Measurements from ENCODE around the gene SEMA3B. TPM values are rescaled to one million over a fixed set of nuclear protein-coding genes. Genes with fewer than 3 reads are reported as not detected.
"Not testable (repeated sequence)": the region's sequence is repeated elsewhere in the genome, so short reads cannot be mapped to it uniquely, and the experiment has no call there.

SEMA3B gene
- total RNA-seq, 1 donor from 2014 or later: 17.9 TPM

GRCh38 chr3:50239649-50240048 is 29.3 kb upstream of the SEMA3B start:
- TF ChIP-seq CTCF (IDR thresholded peaks at IDR 0.05; ENCODE audit: insufficient read depth, low read length, poor library complexity, severe bottlenecking): no peak
- no peak overlapping the region for H3K4me3 ChIP-seq (ENCODE audit: low read depth, low read length)
- peaks cover 2% of the 10 kb centered on the region for H3K36me3 ChIP-seq (ENCODE audit: control insufficient read depth, insufficient read depth, low read length)
- no peaks in the 10 kb centered on the region for H3K27me3 ChIP-seq (ENCODE audit: control insufficient read depth, insufficient read depth, low read length)
- no peak for DNase-seq (ENCODE audit: low read depth)

GRCh38 chr3:50241163-50241562 is 27.8 kb upstream of the SEMA3B start:
- H3K36me3 ChIP-seq (ENCODE audit: control insufficient read depth, insufficient read depth, low read length): peaks cover 2% of the 10 kb centered on the region
- H3K4me3 ChIP-seq (ENCODE audit: low read depth, low read length): no peak overlapping the region
- no peak for DNase-seq (ENCODE audit: low read depth)
- TF ChIP-seq CTCF (IDR thresholded peaks at IDR 0.05; ENCODE audit: insufficient read depth, low read length, poor library complexity, severe bottlenecking): no peak
- H3K27me3 ChIP-seq (ENCODE audit: control insufficient read depth, insufficient read depth, low read length): no peaks in the 10 kb centered on the region

DNA sequence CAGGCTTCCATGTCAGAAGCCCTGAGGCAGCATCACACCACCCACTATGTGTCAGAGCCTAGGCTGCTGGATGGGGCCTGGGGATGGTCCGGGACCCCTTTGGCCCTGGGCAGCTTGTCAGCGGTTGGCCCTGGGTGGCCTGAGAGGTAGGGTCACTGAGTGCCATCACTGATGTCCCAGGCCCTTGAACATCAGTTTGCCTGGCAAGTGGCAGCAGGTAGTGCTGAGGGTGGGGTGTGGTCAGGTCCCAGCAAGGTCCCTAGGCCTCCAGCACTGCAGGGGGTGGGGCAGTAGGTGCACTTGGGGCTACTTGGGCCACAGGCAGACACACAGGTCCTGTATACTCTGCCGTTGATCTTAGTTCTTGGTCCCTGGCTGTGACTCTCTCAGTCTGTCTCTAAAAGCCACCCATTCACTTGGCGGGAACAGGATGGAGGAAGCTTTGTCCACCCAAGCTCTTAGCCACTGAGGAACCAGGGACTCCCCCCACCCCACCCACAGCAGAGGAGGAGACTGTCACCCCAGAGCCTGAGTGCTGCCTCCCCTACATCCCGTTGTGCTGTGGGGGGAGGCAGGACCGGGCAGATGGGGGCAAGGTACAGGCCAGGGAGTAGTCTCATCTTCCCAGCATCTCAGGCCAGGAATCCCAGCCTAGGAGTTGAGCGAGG is 27.1 kb upstream of the SEMA3B start:
- no peaks in the 10 kb centered on the region for H3K27me3 ChIP-seq (ENCODE audit: control insufficient read depth, insufficient read depth, low read length)
- peaks cover 2% of the 10 kb centered on the region for H3K36me3 ChIP-seq (ENCODE audit: control insufficient read depth, insufficient read depth, low read length)
- DNase-seq (ENCODE audit: low read depth): no peak
- no peak for TF ChIP-seq CTCF (IDR thresholded peaks at IDR 0.05; ENCODE audit: insufficient read depth, low read length, poor library complexity, severe bottlenecking)
- H3K4me3 ChIP-seq (ENCODE audit: low read depth, low read length): no peak overlapping the region

GRCh38 chr3:50242381-50242770 is 26.6 kb upstream of the SEMA3B start:
- TF ChIP-seq CTCF (IDR thresholded peaks at IDR 0.05; ENCODE audit: insufficient read depth, low read length, poor library complexity, severe bottlenecking): no peak
- Histone ChIP-seq H3K36me3 (ENCODE audit: control insufficient read depth, insufficient read depth, low read length) (peaks cover 2% of the 10 kb centered on the region), H3K27me3 (ENCODE audit: control insufficient read depth, insufficient read depth, low read length) (no peaks in the 10 kb centered on the region), H3K4me3 (ENCODE audit: low read depth, low read length) (no peak overlapping the region)
- no peak for DNase-seq (ENCODE audit: low read depth)

- H3K36me3 ChIP-seq (ENCODE audit: control insufficient read depth, insufficient read depth, low read length): peaks cover 2% of the 10 kb centered on the region
- TF ChIP-seq CTCF (IDR thresholded peaks at IDR 0.05; ENCODE audit: insufficient read depth, low read length, poor library complexity, severe bottlenecking): no peak
- H3K27me3 ChIP-seq (ENCODE audit: control insufficient read depth, insufficient read depth, low read length): no peaks in the 10 kb centered on the region
- DNase-seq (ENCODE audit: low read depth): no peak
- H3K4me3 ChIP-seq (ENCODE audit: low read depth, low read length): no peak overlapping the region
Observed at GRCh38 chr3:50242851-50243542, 25.9 kb upstream of the SEMA3B start.

GRCh38 chr3:50243543-50243895 is 25.4 kb upstream of the SEMA3B start:
- Histone ChIP-seq H3K27me3 (ENCODE audit: control insufficient read depth, insufficient read depth, low read length) (no peaks in the 10 kb centered on the region), H3K36me3 (ENCODE audit: control insufficient read depth, insufficient read depth, low read length) (peaks cover 2% of the 10 kb centered on the region), H3K4me3 (ENCODE audit: low read depth, low read length) (no peak overlapping the region)
- no peak for DNase-seq (ENCODE audit: low read depth)
- no peak for TF ChIP-seq CTCF (IDR thresholded peaks at IDR 0.05; ENCODE audit: insufficient read depth, low read length, poor library complexity, severe bottlenecking)

- not testable (repeated sequence) for H3K4me3 ChIP-seq (ENCODE audit: low read depth, low read length); H3K36me3 ChIP-seq (ENCODE audit: control insufficient read depth, insufficient read depth, low read length); H3K27me3 ChIP-seq (ENCODE audit: control insufficient read depth, insufficient read depth, low read length); DNase-seq (ENCODE audit: low read depth)
Observed at GRCh38 chr3:50244813-50245212, 24.1 kb upstream of the SEMA3B start.

Data from kidney epithelial cell (primary cell).